Measurements from ENCODE around the gene MPPED2. TPM values are rescaled to one million over a fixed set of nuclear protein-coding genes. Genes with fewer than 3 reads are reported as not detected.

The MPPED2 gene
- total RNA-seq, 5 donors from 2014 or later (not counting 1 experiment from before 2014, with no cell fraction given): 0.58 to 8.1 (median 0.99) TPM

GRCh38 chr11:30457087-30457486, 129.1 kb downstream of the MPPED2 start:
- no peaks in the 10 kb centered on the region for H3K4me1 ChIP-seq (ENCODE audit: control insufficient read depth in 1 of 2, extremely low read depth in 1 of 2, insufficient read depth in 2 of 2, low read length in 2 of 2)
- no peaks in the 10 kb centered on the region for H3K9me3 ChIP-seq
- H3K27me3 ChIP-seq (replicated peaks in 1 of 2; ENCODE audit: control insufficient read depth in 2 of 2, extremely low read depth in 1 of 2, insufficient read depth in 2 of 2, low read length in 1 of 2): no peaks in the 10 kb centered on the region
- no peak overlapping the region for H3K4me3 Mint-ChIP-seq
- H3K4me3 ChIP-seq (ENCODE audit: control insufficient read depth in 1 of 2, extremely low read depth in 1 of 2, low read length in 1 of 2): no peak overlapping the region
- ATAC-seq (replicated peaks in 1 of 4): no peak
- H3K36me3 Mint-ChIP-seq: no peaks in the 10 kb centered on the region
- H3K27me3 Mint-ChIP-seq: peaks cover 2% of the 10 kb centered on the region in 2 donors
- POLR2A ChIA-PET: interaction anchor here in 1 of 2 donors (0.6 kb wide), 1 partner anchor 268 kb away, joined by 3 read pairs; no protein-coding TSS in a partner anchor
- H3K4me1 Mint-ChIP-seq: peaks cover 0 to 3% (median 0%) of the 10 kb centered on the region in 3 donors
- WGBS (ENCODE audit: insufficient coverage): no CpG with 5 or more reads among the region's 3 CpGs
- CTCF ChIA-PET: no interaction called here
- no peak overlapping the region for H3K27ac ChIP-seq (ENCODE audit: low read length)
- no peak for DNase-seq
- H3K9me3 Mint-ChIP-seq: no peaks in the 10 kb centered on the region
- H3K27ac Mint-ChIP-seq: no peak overlapping the region
- no peaks in the 10 kb centered on the region for H3K36me3 ChIP-seq (ENCODE audit: control insufficient read depth in 2 of 2, extremely low read depth in 1 of 2, insufficient read depth in 1 of 2, low read length in 1 of 2)

- Histone ChIP-seq H3K4me1 (ENCODE audit: control insufficient read depth in 1 of 2, extremely low read depth in 1 of 2, insufficient read depth in 2 of 2, low read length in 2 of 2) (no peaks in the 10 kb centered on the region), H3K4me3 (ENCODE audit: control insufficient read depth in 1 of 2, extremely low read depth in 1 of 2, low read length in 1 of 2) (no peak overlapping the region), H3K36me3 (ENCODE audit: control insufficient read depth in 2 of 2, extremely low read depth in 1 of 2, insufficient read depth in 1 of 2, low read length in 1 of 2) (no peaks in the 10 kb centered on the region), H3K27ac (ENCODE audit: low read length) (no peak overlapping the region), H3K9me3 (no peaks in the 10 kb centered on the region), H3K27me3 (replicated peaks in 1 of 2; ENCODE audit: control insufficient read depth in 2 of 2, extremely low read depth in 1 of 2, insufficient read depth in 2 of 2, low read length in 1 of 2) (no peaks in the 10 kb centered on the region)
- no peak overlapping the region for H3K27ac Mint-ChIP-seq
- CTCF ChIA-PET: no interaction called here
- H3K27me3 Mint-ChIP-seq: peaks cover 3 to 4% of the 10 kb centered on the region in 2 donors
- peaks cover 0 to 4% (median 0%) of the 10 kb centered on the region in 3 donors for H3K4me1 Mint-ChIP-seq
- DNase-seq: no peak
- no peak overlapping the region for H3K4me3 Mint-ChIP-seq
- 67% methylated on average over 1 of the region's 2 CpGs for WGBS (ENCODE audit: insufficient coverage)
- H3K9me3 Mint-ChIP-seq: no peaks in the 10 kb centered on the region
- no peak for ATAC-seq (replicated peaks in 1 of 4)
- POLR2A ChIA-PET: no interaction called here
- no peaks in the 10 kb centered on the region for H3K36me3 Mint-ChIP-seq
Measured at GRCh38 chr11:30455025-30455424, 131.1 kb downstream of the MPPED2 start.

- Histone ChIP-seq H3K27ac (ENCODE audit: low read length) (no peak overlapping the region), H3K4me1 (ENCODE audit: control insufficient read depth in 1 of 2, extremely low read depth in 1 of 2, insufficient read depth in 2 of 2, low read length in 2 of 2) (no peaks in the 10 kb centered on the region), H3K9me3 (no peaks in the 10 kb centered on the region), H3K36me3 (ENCODE audit: control insufficient read depth in 2 of 2, extremely low read depth in 1 of 2, insufficient read depth in 1 of 2, low read length in 1 of 2) (no peaks in the 10 kb centered on the region), H3K4me3 (ENCODE audit: control insufficient read depth in 1 of 2, extremely low read depth in 1 of 2, low read length in 1 of 2) (no peak overlapping the region), H3K27me3 (replicated peaks in 1 of 2; ENCODE audit: control insufficient read depth in 2 of 2, extremely low read depth in 1 of 2, insufficient read depth in 2 of 2, low read length in 1 of 2) (no peaks in the 10 kb centered on the region)
- DNase-seq (no peak), ATAC-seq (replicated peaks in 1 of 4) (no peak)
- H3K4me3 Mint-ChIP-seq: no peak overlapping the region
- H3K9me3 Mint-ChIP-seq: no peaks in the 10 kb centered on the region
- H3K27ac Mint-ChIP-seq: no peak overlapping the region
- peaks cover 3 to 4% of the 10 kb centered on the region in 2 donors for H3K27me3 Mint-ChIP-seq
- no peaks in the 10 kb centered on the region for H3K36me3 Mint-ChIP-seq
- H3K4me1 Mint-ChIP-seq: peaks cover 0 to 4% (median 0%) of the 10 kb centered on the region in 3 donors
- WGBS (ENCODE audit: insufficient coverage): no CpG with 5 or more reads among the region's 2 CpGs
- CTCF ChIA-PET: no interaction called here
- POLR2A ChIA-PET: no interaction called here
Measured at GRCh38 chr11:30454541-30454940, 131.6 kb downstream of the MPPED2 start.

GRCh38 chr11:30454111-30454510, 132.0 kb downstream of the MPPED2 start:
- Histone ChIP-seq H3K9me3 (no peaks in the 10 kb centered on the region), H3K4me1 (ENCODE audit: control insufficient read depth in 1 of 2, extremely low read depth in 1 of 2, insufficient read depth in 2 of 2, low read length in 2 of 2) (no peaks in the 10 kb centered on the region), H3K27ac (ENCODE audit: low read length) (no peak overlapping the region), H3K4me3 (ENCODE audit: control insufficient read depth in 1 of 2, extremely low read depth in 1 of 2, low read length in 1 of 2) (no peak overlapping the region), H3K36me3 (ENCODE audit: control insufficient read depth in 2 of 2, extremely low read depth in 1 of 2, insufficient read depth in 1 of 2, low read length in 1 of 2) (no peaks in the 10 kb centered on the region), H3K27me3 (replicated peaks in 1 of 2; ENCODE audit: control insufficient read depth in 2 of 2, extremely low read depth in 1 of 2, insufficient read depth in 2 of 2, low read length in 1 of 2) (no peaks in the 10 kb centered on the region)
- ATAC-seq (replicated peaks in 1 of 4) (no peak), DNase-seq (no peak)
- Mint-ChIP-seq H3K27ac (no peak overlapping the region), H3K4me1 (peaks cover 0 to 4% (median 0%) of the 10 kb centered on the region in 3 donors), H3K4me3 (no peak overlapping the region), H3K9me3 (no peaks in the 10 kb centered on the region), H3K36me3 (no peaks in the 10 kb centered on the region), H3K27me3 (peaks cover 3 to 4% of the 10 kb centered on the region in 2 donors)
- POLR2A ChIA-PET: no interaction called here
- WGBS (ENCODE audit: insufficient coverage): 71% methylated on average over 1 of the region's 5 CpGs
- CTCF ChIA-PET: no interaction called here

- Mint-ChIP-seq H3K4me3 (no peak overlapping the region), H3K9me3 (no peaks in the 10 kb centered on the region), H3K27me3 (peaks cover 3 to 7% of the 10 kb centered on the region in 2 donors), H3K4me1 (peaks cover 0 to 4% (median 0%) of the 10 kb centered on the region in 3 donors), H3K36me3 (no peaks in the 10 kb centered on the region), H3K27ac (no peak overlapping the region)
- ChIA-PET POLR2A (no interaction called here), CTCF (no interaction called here)
- Histone ChIP-seq H3K36me3 (ENCODE audit: control insufficient read depth in 2 of 2, extremely low read depth in 1 of 2, insufficient read depth in 1 of 2, low read length in 1 of 2) (no peaks in the 10 kb centered on the region), H3K4me3 (ENCODE audit: control insufficient read depth in 1 of 2, extremely low read depth in 1 of 2, low read length in 1 of 2) (no peak overlapping the region), H3K27me3 (replicated peaks in 1 of 2; ENCODE audit: control insufficient read depth in 2 of 2, extremely low read depth in 1 of 2, insufficient read depth in 2 of 2, low read length in 1 of 2) (no peaks in the 10 kb centered on the region), H3K9me3 (no peaks in the 10 kb centered on the region), H3K4me1 (ENCODE audit: control insufficient read depth in 1 of 2, extremely low read depth in 1 of 2, insufficient read depth in 2 of 2, low read length in 2 of 2) (no peaks in the 10 kb centered on the region), H3K27ac (ENCODE audit: low read length) (no peak overlapping the region)
- ATAC-seq (replicated peaks in 1 of 4): no peak
- no CpG with 5 or more reads among the region's 1 CpG for WGBS (ENCODE audit: insufficient coverage)
- DNase-seq: no peak
Measured at GRCh38 chr11:30453705-30454104, 132.4 kb downstream of the MPPED2 start.

- Mint-ChIP-seq H3K4me1 (peaks cover 0 to 4% (median 0%) of the 10 kb centered on the region in 3 donors), H3K9me3 (no peaks in the 10 kb centered on the region), H3K36me3 (no peaks in the 10 kb centered on the region), H3K27me3 (peaks cover 3 to 7% of the 10 kb centered on the region in 2 donors), H3K27ac (no peak overlapping the region), H3K4me3 (no peak overlapping the region)
- ChIA-PET CTCF (no interaction called here), POLR2A (no interaction called here)
- DNase-seq (no peak), ATAC-seq (replicated peaks in 1 of 4) (no peak)
- H3K9me3 ChIP-seq: no peaks in the 10 kb centered on the region
- H3K4me1 ChIP-seq (ENCODE audit: control insufficient read depth in 1 of 2, extremely low read depth in 1 of 2, insufficient read depth in 2 of 2, low read length in 2 of 2): no peaks in the 10 kb centered on the region
- no peak overlapping the region for H3K4me3 ChIP-seq (ENCODE audit: control insufficient read depth in 1 of 2, extremely low read depth in 1 of 2, low read length in 1 of 2)
- H3K36me3 ChIP-seq (ENCODE audit: control insufficient read depth in 2 of 2, extremely low read depth in 1 of 2, insufficient read depth in 1 of 2, low read length in 1 of 2): no peaks in the 10 kb centered on the region
- H3K27ac ChIP-seq (ENCODE audit: low read length): no peak overlapping the region
- WGBS (ENCODE audit: insufficient coverage): no CpG with 5 or more reads among the region's 1 CpG
- H3K27me3 ChIP-seq (replicated peaks in 1 of 2; ENCODE audit: control insufficient read depth in 2 of 2, extremely low read depth in 1 of 2, insufficient read depth in 2 of 2, low read length in 1 of 2): no peaks in the 10 kb centered on the region
Measured at GRCh38 chr11:30452842-30453241, 133.3 kb downstream of the MPPED2 start.

GRCh38 chr11:30452114-30452513, 134.0 kb downstream of the MPPED2 start:
- ATAC-seq (replicated peaks in 1 of 4): no peak
- H3K27me3 Mint-ChIP-seq: peaks cover 3 to 7% of the 10 kb centered on the region in 2 donors
- H3K27me3 ChIP-seq (replicated peaks in 1 of 2; ENCODE audit: control insufficient read depth in 2 of 2, extremely low read depth in 1 of 2, insufficient read depth in 2 of 2, low read length in 1 of 2): no peaks in the 10 kb centered on the region
- DNase-seq: no peak
- H3K4me3 ChIP-seq (ENCODE audit: control insufficient read depth in 1 of 2, extremely low read depth in 1 of 2, low read length in 1 of 2): no peak overlapping the region
- no peaks in the 10 kb centered on the region for H3K9me3 Mint-ChIP-seq
- H3K4me1 ChIP-seq (ENCODE audit: control insufficient read depth in 1 of 2, extremely low read depth in 1 of 2, insufficient read depth in 2 of 2, low read length in 2 of 2): no peaks in the 10 kb centered on the region
- H3K4me3 Mint-ChIP-seq: no peak overlapping the region
- H3K4me1 Mint-ChIP-seq: peaks cover 0 to 4% (median 0%) of the 10 kb centered on the region in 3 donors
- no peaks in the 10 kb centered on the region for H3K36me3 ChIP-seq (ENCODE audit: control insufficient read depth in 2 of 2, extremely low read depth in 1 of 2, insufficient read depth in 1 of 2, low read length in 1 of 2)
- H3K9me3 ChIP-seq: no peaks in the 10 kb centered on the region
- no peak overlapping the region for H3K27ac Mint-ChIP-seq
- H3K27ac ChIP-seq (ENCODE audit: low read length): no peak overlapping the region
- CTCF ChIA-PET: no interaction called here
- no peaks in the 10 kb centered on the region for H3K36me3 Mint-ChIP-seq
- POLR2A ChIA-PET: no interaction called here
- 71% methylated on average over 2 of the region's 4 CpGs for WGBS (ENCODE audit: insufficient coverage)

All from T-cell (primary cell).